Measurements from ENCODE around the gene IFNL1.
A peak's percentile ranks its signal among the peaks of the same experiment; 100 is the strongest.
"Not testable (repeated sequence)": the region's sequence is repeated elsewhere in the genome, so short reads cannot be mapped to it uniquely, and the experiment has no call there.

The IFNL1 gene

GRCh38 chr19:39328046-39328705 is 32.0 kb downstream of the IFNL1 start:
- DNase-seq (ENCODE audit: insufficient read length, low spot score) (peak; percentile 80), FAIRE-seq (peak; percentile 85)

GRCh38 chr19:39329948-39330347 is 33.7 kb downstream of the IFNL1 start:
- DNase-seq (ENCODE audit: insufficient read length, low spot score) (no peak), FAIRE-seq (no peak)

- FAIRE-seq (no peak), DNase-seq (ENCODE audit: insufficient read length, low spot score) (no peak)
Measured at GRCh38 chr19:39332293-39332692, 36.1 kb downstream of the IFNL1 start.

- not testable (repeated sequence) for DNase-seq (ENCODE audit: insufficient read length, low spot score)
Measured at GRCh38 chr19:39332738-39333137, 36.5 kb downstream of the IFNL1 start.

GRCh38 chr19:39333507-39333906 is 37.3 kb downstream of the IFNL1 start:
- no peak for DNase-seq (ENCODE audit: insufficient read length, low spot score)
- no peak for FAIRE-seq

More at GRCh38 chr19:39332738-39333137, 36.5 kb downstream of the IFNL1 start:
- FAIRE-seq: not testable (repeated sequence)

DNA sequence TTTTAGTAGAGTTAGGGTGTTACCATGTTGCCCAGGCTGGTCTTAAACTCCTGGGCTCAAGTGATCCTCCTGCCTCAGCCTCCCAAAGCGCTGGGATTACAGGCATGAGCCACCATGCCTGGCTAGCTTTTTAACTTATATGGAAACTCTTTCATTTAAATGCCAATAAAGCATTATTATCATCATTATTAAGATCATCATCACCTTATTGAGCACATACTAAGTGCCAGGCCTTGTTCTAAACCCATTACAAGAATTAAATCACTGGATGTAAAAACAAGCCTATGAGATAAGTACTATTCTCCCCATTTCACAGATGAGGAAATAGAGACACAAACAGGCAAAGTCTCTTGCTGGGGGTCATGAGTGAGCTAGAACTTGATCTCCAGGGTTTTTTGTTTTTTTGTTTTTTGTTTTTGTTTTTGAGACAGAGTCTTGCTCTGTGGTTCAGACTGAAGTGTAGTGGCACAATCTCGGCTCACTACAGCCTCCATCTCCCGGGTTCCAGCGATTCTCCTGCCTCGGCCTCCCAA is 38.3 kb downstream of the IFNL1 start:
- FAIRE-seq: no peak
- DNase-seq (ENCODE audit: insufficient read length, low spot score): no peak

- DNase-seq (ENCODE audit: insufficient read length, low spot score): no peak
- FAIRE-seq: no peak
Measured at GRCh38 chr19:39335168-39335548, 39.0 kb downstream of the IFNL1 start.

- DNase-seq (ENCODE audit: insufficient read length, low spot score) (no peak), FAIRE-seq (no peak)
Measured at GRCh38 chr19:39336483-39336882, 40.3 kb downstream of the IFNL1 start.

DNA sequence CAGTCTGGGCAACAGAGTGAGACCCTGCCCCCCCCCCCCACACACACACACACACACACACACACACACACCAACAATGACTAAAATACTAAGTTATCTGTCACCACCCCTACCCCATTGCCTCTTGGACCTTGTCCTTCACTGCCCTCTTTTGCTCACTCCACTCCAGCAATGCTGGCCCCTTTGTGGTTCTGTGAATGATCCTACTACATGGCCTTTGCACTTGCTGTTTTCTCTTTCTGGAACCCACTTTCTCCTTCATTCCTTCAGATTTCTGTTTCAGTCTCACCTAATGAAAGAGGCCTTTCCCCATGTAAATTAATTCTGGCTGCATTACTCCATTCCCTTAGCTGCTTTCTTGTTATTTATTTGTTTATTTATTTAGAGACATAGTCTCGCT is 43.5 kb downstream of the IFNL1 start:
- DNase-seq (ENCODE audit: insufficient read length, low spot score) (no peak), FAIRE-seq (peak; percentile 71)

DNA sequence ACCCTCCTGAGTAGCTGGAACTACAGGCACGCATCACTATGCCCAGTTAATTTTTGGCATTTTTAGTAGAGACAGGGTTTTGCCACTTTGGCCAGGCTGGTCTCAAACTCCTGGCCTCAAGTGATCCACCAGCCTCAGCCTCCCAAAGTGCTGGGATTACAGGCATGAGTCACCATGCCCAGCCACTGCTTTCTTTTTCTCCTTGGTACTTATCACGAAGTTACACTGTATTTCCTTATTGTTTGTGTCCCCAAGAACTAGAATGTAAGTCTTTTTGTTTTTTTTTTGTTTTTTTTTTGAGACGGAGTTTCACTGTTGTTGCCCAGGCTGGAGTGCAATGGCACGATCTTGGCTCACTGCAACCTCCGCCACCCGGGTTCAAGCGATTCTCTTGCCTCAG is 43.9 kb downstream of the IFNL1 start:
- not testable (repeated sequence) for FAIRE-seq; DNase-seq (ENCODE audit: insufficient read length, low spot score)

GRCh38 chr19:39341129-39341718 is 45.0 kb downstream of the IFNL1 start:
- FAIRE-seq (no peak), DNase-seq (ENCODE audit: insufficient read length, low spot score) (peak; percentile 37)

- FAIRE-seq: peak; percentile 99
Measured at GRCh38 chr19:39341719-39342604, 45.8 kb downstream of the IFNL1 start, which contains the start of gene SAMD4B. SAMD4B (plus strand) TSS chr19:39342421; CDS start chr19:39356894, 14,473 bp downstream.

DNA sequence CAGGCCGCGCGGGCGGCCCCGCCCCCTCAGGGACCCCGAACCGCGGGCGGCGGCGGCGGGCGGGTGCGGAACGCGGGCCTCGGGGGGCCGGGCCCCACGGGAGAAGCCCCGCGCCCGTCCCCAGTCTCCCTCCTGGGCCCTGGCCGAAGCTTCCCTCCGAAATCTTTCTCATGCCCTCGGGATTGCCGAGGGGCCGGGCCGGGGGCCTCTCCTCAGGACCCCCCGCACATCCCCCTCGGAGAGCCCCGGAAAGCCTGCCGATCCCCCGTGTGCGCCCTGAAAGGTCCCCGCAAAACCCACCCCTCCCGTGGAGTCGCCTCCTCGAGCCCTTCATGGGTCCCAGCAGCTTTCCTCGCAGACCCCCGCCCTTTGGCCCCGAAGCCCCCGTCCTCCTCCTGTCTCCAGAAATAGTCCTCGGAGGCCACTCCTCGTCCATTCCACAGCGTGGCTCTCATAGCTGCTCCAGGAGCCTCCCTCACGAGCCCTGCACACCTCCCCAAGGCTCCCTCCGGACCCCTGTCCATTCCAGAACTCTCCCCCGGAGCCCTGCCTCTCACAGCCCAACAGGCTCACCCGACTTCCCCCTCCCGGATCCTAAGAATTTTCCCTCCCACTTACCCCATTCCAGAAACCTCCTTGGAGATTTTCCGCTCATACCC is 46.6 kb downstream of the IFNL1 start:
- DNase-seq (ENCODE audit: insufficient read length, low spot score) (no peak), FAIRE-seq (no peak)

More at GRCh38 chr19:39341719-39342604, 45.8 kb downstream of the IFNL1 start, which contains the start of gene SAMD4B:
- peak; percentile 95 for DNase-seq (ENCODE audit: insufficient read length, low spot score)

- no peak for FAIRE-seq
- DNase-seq (ENCODE audit: insufficient read length, low spot score): no peak
Measured at GRCh38 chr19:39345956-39346355, 49.7 kb downstream of the IFNL1 start.

DNA sequence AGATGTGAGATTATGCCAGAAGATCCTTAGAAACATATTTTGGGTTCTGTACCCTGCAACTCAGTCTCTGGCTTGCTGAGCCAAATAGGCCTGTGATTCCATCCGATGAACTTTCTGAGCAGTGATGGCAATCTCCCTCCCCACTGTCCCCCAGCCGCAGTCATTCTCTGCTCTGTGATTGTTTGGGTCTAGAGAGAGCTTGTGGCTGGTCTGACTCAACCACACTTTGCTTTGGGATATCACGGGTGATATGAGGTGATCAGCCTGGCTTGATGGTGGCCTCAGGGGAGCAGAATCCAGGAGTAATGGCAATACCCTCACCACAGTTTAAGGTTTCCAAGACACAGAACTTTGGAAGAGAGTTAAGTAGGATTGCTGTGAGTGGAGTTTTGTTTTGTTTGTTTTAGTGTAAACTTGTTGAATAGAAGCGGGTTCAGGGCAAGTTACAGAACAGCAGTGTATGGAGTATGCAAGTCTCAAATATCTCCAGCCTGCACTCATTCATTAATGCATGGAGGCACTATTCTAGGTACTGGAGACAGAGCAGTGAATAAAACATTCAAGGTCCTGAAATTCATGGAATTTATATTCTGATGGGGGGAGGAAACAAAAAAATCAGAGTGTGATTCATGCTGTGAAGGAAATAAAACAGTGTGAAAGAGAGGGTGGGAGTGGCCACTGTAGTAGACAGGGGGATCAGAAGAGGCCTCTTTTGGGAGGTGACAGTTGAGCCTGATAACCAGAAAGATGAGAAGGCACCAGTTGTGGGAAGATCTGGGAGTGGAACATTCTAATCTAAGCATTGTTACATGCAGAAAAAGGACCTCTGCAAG is 51.3 kb downstream of the IFNL1 start:
- DNase-seq (ENCODE audit: insufficient read length, low spot score) (no peak), FAIRE-seq (peak; percentile 52)

Measured in HTR-8/SVneo (cell line).